HG02588 (cell line): Measurements from ENCODE around the gene AXIN2.
"Not testable (repeated sequence)": the region's sequence is repeated elsewhere in the genome, so short reads cannot be mapped to it uniquely, and the experiment has no call there.

Source experiments
- ATAC-seq: cut with Tn5 transposase; IDR thresholded peaks from one replicate; pipeline ENCODE4 v1.9.1; 2021; ENCODE audit warnings: mild to moderate bottlenecking, moderate library complexity; ENCODE audit not compliant: unreplicated experiment

AXIN2 gene

DNA sequence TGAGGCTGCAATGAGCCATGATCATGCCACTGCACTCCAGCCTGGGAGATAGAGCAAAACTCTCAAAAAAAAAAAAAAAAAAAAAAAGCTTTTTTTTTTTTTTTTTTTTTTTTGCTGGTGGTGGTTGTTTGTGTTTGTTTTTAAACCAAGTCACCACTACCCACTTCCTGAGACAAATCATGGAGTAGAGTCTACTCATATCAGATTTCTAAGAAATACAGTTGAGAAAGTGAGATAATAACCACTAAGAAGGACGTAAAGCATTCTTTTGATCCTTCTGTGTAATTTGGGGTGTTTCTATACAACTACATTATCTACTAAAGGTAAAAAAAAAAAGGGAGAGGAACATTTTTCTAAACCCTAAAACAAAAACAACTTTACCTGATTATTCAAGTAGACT lies 38.0 kb downstream of the AXIN2 start:
- no peak for ATAC-seq

- ATAC-seq, result no peak
These were observed 38.6 kb downstream of the AXIN2 start for GRCh38 chr17:65522751-65523404.

- no peak for ATAC-seq
These were observed 42.0 kb downstream of the AXIN2 start for GRCh38 chr17:65519462-65519861.

GRCh38 chr17:65518256-65518655 lies 43.2 kb downstream of the AXIN2 start:
- ATAC-seq, result no peak

GRCh38 chr17:65515959-65516948 lies 45.2 kb downstream of the AXIN2 start:
- no peak for ATAC-seq

- ATAC-seq, result no peak
These were observed 45.9 kb downstream of the AXIN2 start for GRCh38 chr17:65515512-65515911.

GRCh38 chr17:65514541-65514940 lies 46.9 kb downstream of the AXIN2 start:
- ATAC-seq, result no peak

DNA sequence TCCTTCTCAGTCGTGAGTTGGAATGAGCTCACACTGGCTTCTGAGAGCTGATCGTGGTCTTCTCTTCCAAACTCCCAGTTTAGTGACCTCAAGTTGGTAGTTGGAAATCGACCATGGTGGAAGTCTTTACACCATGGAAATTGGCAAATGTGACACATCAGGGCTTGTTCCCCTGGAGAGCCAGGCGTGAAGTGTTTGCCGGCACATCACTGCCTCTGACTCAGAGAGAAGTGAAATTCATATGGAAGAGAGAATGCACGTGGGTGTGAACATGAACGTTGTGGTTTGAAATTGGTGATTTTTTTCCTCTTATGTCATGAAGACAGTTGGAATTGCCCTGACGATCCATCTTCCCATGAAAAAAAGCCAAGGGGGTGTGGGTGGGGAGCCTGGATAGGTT lies 47.4 kb downstream of the AXIN2 start:
- no peak for ATAC-seq

GRCh38 chr17:65511316-65511715 lies 50.1 kb downstream of the AXIN2 start:
- no peak for ATAC-seq

DNA sequence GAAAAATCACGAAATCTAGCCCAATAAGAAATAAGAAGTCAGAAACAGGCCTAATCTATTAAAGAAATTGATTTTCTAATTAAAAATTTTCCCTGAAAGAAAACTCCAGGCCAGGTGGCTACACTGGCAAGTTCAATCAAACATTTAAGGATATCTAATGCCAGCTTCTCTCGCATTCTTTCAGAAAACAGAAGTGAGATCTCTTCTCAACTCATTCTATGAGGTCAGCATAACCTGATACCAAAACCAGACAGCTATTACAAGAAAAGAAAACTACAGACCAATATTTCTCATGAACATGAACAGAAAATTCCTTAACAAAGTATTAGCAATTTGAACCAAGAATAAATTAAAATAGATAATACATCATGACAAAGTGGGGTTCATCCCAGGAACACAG lies 52.4 kb downstream of the AXIN2 start:
- ATAC-seq, result no peak

GRCh38 chr17:65504673-65505072 lies 56.8 kb downstream of the AXIN2 start:
- ATAC-seq, result not testable (repeated sequence)

DNA sequence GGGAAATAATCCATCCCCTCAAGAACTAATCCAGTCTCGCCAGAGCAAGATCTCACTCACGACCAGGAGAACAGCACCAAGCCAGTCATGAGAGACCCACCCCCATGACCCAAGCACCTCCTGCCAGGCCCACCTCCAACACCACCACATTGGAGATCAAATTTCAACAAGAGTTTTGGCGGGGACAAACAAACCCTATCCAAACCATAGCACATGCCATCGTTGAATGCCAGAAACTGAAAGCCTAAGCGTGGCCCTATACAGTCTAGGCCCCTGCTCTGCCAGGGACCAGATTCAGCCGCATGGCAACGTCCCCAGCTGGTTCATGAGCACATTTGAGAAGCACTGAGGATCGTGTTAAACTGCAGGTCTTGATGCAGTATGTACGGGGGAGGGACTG lies 57.3 kb downstream of the AXIN2 start:
- ATAC-seq, result no peak

GRCh38 chr17:65503557-65503956 lies 57.9 kb downstream of the AXIN2 start:
- no peak for ATAC-seq

- ATAC-seq, result no peak
These were observed 62.6 kb downstream of the AXIN2 start for GRCh38 chr17:65498816-65499215.

GRCh38 chr17:65496801-65497200 lies 64.6 kb downstream of the AXIN2 start:
- ATAC-seq, result no peak

DNA sequence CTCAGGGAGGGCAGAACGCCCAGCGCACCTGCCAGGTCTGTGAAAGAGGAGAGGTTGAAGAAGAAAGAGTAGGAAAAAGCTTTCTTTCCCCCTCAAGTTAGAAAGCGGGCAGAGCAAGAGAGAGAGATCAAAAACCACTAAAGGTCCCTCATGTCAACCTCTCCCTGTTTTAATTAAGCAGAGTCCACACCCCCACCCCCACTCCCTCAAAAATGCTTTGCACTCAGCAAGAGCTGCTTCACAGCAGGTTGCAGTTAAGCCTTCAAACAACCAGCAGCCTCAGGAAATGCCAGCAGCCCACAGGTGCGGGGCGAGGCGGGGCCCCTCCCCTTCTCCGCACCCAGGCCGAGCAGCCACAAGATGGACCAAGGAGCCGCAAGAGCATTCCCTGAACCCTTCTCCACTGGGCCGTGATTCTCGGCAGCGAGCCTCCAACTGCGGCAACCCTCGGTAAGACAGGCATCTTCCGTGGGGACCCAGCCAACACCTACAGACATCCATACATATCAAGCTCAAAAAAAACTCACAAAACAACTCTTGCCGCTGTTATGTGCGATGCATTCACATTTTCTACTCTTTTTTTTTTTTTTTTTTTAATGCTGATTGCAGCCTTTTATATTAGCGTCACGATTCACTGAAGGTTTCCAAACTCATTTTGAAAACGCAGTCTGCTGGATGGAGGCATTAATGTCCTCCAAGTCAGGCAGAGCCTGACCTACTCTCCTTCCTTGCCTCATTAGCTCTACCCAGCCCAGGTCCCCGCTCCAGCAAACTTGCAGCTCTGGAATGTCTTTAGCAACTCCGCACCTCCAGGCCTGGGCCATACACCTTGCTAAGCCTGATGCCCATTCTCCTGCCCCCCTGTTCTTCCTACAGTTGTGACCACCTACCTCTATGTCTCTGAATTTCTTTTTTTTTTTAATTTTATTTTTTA lies 66.1 kb downstream of the AXIN2 start:
- ATAC-seq, result no peak

- ATAC-seq, result no peak
These were observed 71.9 kb downstream of the AXIN2 start for GRCh38 chr17:65489413-65490155.

DNA sequence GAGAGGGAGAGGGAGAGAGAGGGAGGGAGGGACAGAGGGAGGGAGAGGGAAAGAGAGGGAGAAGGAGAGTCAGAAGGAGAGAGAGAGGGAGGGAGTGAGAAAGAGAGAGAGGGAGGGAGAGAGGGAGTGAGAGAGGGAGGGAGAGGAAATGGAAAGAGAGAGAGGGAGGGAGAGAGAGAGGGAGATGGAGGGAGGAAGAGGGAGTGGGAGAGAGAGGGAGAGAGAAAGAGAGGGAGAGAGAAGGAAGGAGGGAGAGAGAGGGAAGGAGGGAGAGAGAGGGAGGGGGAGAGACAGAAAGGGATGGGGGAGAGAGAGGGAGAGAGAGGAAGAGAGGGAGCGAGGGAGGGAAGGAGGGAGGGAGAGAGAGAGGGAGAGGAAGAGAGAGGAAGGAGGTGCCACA lies 72.8 kb downstream of the AXIN2 start:
- ATAC-seq, result no peak

- no peak for ATAC-seq
These were observed 73.5 kb downstream of the AXIN2 start for GRCh38 chr17:65487990-65488389.

GRCh38 chr17:65487161-65487560 lies 74.3 kb downstream of the AXIN2 start:
- no peak for ATAC-seq
